Raji (cell line): ENCODE measurements around the gene SERPINE1.

Experiments
- POLR2A ChIP-seq: IDR thresholded peaks from 2 replicates; pipeline ENCODE4 v1.6.1; 2011; ENCODE audit warnings: low read depth, low read length, control low read depth; ENCODE audit not compliant: insufficient read depth

Gene SERPINE1

DNA sequence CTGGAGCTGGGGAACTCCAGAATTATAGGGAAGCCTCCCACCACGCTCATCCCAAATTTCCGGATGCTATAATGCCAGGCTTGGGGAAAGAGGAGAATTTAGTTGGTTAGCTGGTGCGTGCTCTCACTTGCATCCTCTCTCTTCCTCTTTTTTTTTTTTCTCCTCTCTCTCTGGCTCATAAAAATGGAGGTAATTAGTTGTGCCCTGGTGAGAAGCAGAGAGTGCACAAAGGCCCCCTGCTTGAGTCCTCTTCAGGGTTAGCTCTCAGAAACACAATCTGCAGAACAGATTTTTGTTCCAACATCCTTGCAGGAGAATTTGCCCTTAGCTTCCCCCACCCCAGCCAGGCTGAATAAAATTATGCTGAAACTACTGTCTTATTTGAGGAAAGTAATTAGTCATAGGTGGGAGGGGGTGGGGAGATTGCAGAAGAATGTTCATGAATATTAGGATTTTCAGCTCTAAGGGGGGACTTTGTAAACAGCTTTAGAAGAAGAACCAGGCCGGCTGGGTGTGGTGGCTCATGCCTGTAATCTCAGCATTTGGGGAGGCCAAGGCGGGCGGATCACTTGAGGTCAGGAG, 7.6 kb downstream of the SERPINE1 start:
- no peak for TF ChIP-seq POLR2A

- no peak for TF ChIP-seq POLR2A
Measured at GRCh38 chr7:101137651-101138212, 10.8 kb downstream of the SERPINE1 start.

GRCh38 chr7:101138213-101138870, 11.4 kb downstream of the SERPINE1 start:
- TF ChIP-seq POLR2A = peak; percentile 47

DNA sequence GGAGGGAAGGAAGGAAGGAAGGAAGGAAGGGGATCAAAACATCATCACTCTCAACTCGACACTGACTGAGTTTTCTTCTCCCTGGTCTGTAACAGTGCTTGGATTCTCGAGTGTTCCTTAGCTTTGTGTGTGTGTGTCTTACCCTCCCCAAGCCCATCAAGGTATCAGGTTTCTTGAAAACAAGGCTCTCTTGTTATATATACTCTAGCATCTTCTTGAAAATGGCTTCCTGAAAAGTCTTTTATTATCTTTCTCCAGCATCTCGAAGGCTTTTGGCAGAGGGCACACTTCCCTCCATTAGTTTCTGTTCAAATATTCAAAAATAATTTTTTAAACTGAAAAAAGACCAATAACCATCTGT, 13.4 kb downstream of the SERPINE1 start:
- no peak for TF ChIP-seq POLR2A

GRCh38 chr7:101140746-101141382, 14.0 kb downstream of the SERPINE1 start:
- no peak for TF ChIP-seq POLR2A

DNA sequence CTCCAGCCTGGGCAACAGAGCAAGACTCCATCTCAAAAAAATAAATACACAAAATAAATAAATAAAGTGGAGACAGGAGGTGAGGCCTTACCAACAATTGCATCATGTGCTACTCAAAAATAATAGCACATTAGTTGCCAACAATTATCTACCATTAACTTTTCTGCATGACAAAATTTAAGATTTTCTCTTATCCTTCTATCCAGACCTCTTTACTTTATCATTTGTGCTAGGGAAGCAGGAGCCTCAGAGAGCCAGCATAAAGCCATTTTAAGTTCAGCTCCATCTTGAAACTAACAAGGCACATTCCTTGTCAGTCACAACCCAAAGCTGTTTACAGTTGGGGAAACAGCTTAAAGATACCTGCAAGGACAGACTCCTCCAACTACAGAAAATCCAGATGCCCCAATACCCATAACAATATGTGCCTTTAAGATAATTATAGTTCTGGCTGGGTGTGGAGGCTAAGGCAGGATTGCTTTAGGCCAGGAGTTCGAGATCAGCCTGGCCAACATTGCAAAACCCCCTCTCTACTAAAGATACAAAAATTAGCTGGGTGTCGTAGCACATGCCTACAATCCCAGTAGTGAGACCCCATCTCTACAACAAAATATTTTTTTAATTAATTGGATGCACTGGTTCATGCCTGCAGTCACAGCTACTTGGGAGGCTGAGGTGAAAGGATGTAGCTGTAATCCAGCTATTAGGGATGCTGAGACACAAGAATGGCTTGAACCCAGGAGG, 25.2 kb downstream of the SERPINE1 start:
- TF ChIP-seq POLR2A = no peak

GRCh38 chr7:101153969-101154692, 27.2 kb downstream of the SERPINE1 start, which contains the start of gene AP1S1:
Gene AP1S1 (plus strand): TSS chr7:101154476. CDS start chr7:101154515, 39 bp downstream.
- TF ChIP-seq POLR2A = peak; percentile 61

DNA sequence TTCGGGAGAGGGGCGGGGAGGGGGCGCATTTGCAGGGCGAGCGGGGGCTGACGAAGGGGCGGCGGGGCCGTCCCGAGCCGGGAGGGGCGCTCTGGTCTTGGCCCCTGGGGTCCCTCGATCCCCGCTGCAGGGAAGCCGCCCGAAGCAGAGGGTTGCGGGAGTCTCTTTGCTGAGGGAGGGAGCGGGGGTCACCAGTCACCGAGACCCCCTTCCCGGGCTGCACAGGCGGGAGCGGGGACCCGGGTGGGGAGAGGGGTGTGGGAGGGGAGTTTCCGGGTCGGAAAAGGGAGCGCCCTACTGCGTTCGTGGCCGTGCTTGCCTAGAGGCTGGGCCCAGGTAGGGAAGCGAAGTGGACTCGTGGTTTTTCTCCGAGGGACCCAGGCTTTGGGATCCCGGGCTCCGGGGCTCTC, 27.8 kb downstream of the SERPINE1 start:
- TF ChIP-seq POLR2A = no peak; the same call in 1 of the 2 replicates

DNA sequence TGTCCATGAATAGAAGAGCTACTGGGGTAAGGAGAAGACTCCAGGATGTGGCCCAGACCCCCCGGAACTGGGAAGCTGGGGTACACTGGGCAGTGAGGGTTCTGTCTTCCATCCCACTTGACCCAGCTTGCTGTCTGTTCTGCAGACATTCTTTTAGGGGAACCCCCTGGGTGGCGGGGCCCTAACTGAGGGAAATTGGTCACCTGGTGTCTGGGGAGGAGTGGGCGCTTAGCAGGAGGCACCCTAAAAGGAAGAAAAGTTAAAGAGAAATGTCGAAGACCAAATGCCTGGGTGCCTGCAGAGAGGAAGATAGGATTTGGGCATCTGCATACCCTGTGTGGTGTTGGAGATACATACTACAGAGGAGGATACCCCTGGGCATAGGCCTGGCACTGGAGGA, 28.4 kb downstream of the SERPINE1 start:
- TF ChIP-seq POLR2A = no peak

DNA sequence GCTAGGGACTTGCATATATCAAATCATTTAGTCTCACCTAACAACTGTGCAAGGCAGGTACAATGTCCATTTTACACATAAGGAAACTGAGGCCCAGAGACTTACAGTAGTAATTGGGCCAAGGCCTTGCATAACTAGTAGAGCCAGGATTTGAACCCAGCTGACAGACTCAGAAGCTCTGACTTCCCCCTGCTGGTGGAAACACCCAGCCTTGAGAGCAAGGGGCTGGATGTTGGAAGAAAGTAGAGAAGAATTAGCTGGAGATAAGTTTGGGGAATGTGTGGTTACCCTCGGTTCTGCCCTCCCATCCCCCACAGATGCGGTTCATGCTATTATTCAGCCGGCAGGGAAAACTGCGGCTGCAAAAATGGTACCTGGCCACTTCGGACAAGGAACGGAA, 29.4 kb downstream of the SERPINE1 start:
- TF ChIP-seq POLR2A = no peak

DNA sequence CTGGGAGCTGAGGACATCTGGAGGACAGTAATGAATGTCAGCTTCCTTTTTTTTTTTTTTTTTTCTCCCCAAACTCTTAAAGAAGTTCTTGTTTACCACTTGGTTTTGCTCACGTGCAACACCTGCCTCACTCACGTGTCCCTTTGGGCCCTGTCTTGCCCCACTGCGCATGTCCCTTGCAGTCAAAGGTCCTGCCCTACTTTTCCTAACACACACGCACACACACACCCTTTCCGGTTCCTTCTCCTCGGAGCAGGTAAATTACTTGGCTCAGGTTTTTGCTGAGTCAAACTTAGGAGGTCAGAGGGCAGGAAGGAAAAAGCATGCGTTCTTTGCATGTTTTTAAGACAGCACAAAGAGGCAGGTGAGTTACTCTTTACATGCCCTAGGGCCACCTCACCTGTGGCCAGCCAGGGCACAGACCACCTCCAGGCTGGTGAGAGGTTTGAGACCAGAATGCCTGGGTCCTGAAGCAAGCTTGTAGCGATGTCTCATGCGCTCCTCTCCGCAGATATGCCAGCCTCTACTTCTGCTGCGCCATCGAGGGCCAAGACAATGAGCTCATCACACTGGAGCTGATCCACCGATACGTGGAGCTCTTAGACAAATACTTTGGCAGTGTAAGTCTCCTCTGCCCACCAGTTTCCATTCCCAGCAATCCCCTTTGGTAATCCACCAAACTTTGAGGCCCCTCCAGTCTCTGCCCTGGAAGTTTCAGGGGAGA, 30.1 kb downstream of the SERPINE1 start:
- no peak for TF ChIP-seq POLR2A

- TF ChIP-seq POLR2A = no peak
Measured at GRCh38 chr7:101159696-101160674, 33.1 kb downstream of the SERPINE1 start.

GRCh38 chr7:101160910-101161309, 34.0 kb downstream of the SERPINE1 start:
- no peak for TF ChIP-seq POLR2A
